Small intestine (tissue), 7 donors: ENCODE results near the gene EEF1E1. TPM values are rescaled to one million over a fixed set of nuclear protein-coding genes. Genes with fewer than 3 reads are reported as not detected.

Experiments
- DNase-seq, 2 donors: peaks; one replicate each; pipeline versions ENCODE4 v3.0.0 to v3.0.0-alpha.2; 2013
- FAIRE-seq: peaks from 2 replicates; lab custom pipeline; 2012; peaks lifted over from hg19 to GRCh38; lab: Jason Lieb, UNC
- H3K27ac ChIP-seq, 3 donors: one replicate each; pipeline ENCODE4 v1.5.1; 2013; ENCODE audit warnings: low read length in 2 of 3, mild to moderate bottlenecking in 2 of 3, control low read depth in 1 of 3, inconsistent platforms in 1 of 3, low read depth in 1 of 3, moderate library complexity in 1 of 3
- H3K27me3 ChIP-seq, 3 donors: one replicate each; pipeline ENCODE4 v1.6.1; 2013; ENCODE audit warnings: low read length in 3 of 3, inconsistent platforms in 1 of 3; ENCODE audit not compliant: control insufficient read depth in 3 of 3, insufficient read depth in 3 of 3
- H3K36me3 ChIP-seq, 3 donors: one replicate each; pipeline ENCODE4 v1.6.1; 2013; ENCODE audit warnings: low read length in 3 of 3, inconsistent platforms in 1 of 3, low read depth in 1 of 3, mild to moderate bottlenecking in 1 of 3, moderate library complexity in 1 of 3; ENCODE audit not compliant: control insufficient read depth in 3 of 3, insufficient read depth in 2 of 3
- H3K4me1 ChIP-seq, 3 donors: one replicate each; pipeline ENCODE4 v1.6.1; 2013; ENCODE audit warnings: low read length in 2 of 3, inconsistent platforms in 1 of 3, low read depth in 1 of 3, mild to moderate bottlenecking in 1 of 3, moderate library complexity in 1 of 3; ENCODE audit not compliant: control insufficient read depth in 3 of 3, insufficient read depth in 2 of 3
- H3K4me3 ChIP-seq, 3 donors: one replicate each; pipeline ENCODE4 v1.5.1; 2013; ENCODE audit warnings: low read length in 3 of 3, control low read depth in 1 of 3, inconsistent platforms in 1 of 3, low read depth in 1 of 3, mild to moderate bottlenecking in 1 of 3, moderate library complexity in 1 of 3
- H3K9me3 ChIP-seq, 2 donors: one replicate each; pipeline ENCODE4 v1.6.1; 2013; ENCODE audit warnings: low read depth in 1 of 2, low read length in 1 of 2; ENCODE audit not compliant: control insufficient read depth in 2 of 2, insufficient read depth in 1 of 2
- WGBS, 3 donors: extraction: QIAGEN DNeasy Blood & Tissue Kit; methylation state at CpG; one replicate each; pipeline ENCODE4 v1.1.7; 2013; 5-methylcytosine and 5-hydroxymethylcytosine counted together
- polyA plus RNA-seq, 4 donors: library from polyadenylated mRNA; stranded (reverse) in 3 of 4; unstranded in 1 of 4; fragments of 200-250 nt in 3 of 4; fragments of 120-200 nt in 1 of 4; gene quantifications; one replicate each; pipeline versions ENCODE4 v1.2.1 to v1.2.3, GENCODE V29; 2013
- donor health status: healthy with polysubstance abuse.
- donor health status: control.
- donor health status: control.
- donor health status: Bipolar disorder and iron deficiency.
- donor health status: healthy.

Gene EEF1E1
- polyA plus RNA-seq, 4 donors, result 14.3 to 36.3 (median 20.4) TPM

DNA sequence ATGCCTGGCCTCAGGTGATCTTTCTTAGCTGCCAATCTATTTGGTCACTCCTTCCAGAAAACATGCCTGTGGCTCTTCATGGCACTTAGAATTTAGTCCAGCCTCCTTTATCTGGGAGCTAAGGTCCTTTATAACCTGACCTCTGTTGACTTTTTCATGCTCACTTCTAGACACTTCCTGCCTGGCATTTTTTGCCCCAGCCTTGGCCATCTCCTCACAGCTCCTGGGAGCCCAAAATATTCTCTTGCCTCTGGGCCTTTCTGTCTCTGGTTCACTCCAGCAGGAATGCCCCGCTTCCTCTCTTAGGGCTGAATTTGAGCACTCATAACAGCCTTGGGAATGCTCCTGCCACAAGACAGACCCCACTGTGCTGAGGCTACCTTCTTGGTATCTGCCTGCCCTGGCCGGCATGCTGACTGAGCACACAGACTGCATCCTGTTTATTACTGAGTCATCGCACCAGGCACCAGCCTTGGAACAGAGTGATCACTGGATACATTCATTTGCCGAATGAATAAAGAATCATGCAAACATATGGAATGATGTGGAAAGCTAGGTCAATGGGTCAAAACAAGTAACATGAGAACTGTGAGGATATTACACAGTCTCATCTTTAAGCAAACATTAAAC, 5.8 kb upstream of the EEF1E1 start:
- Histone ChIP-seq H3K27ac (no peak overlapping the region), H3K9me3 (no peaks in the 10 kb centered on the region), H3K36me3 (no peaks in the 10 kb centered on the region), H3K4me3 (no peak overlapping the region), H3K4me1 (no peaks in the 10 kb centered on the region), H3K27me3 (peaks cover 0 to 4% (median 0%) of the 10 kb centered on the region in 3 donors)
- no peak for DNase-seq
- no peak for FAIRE-seq
- WGBS, 3 donors, result 64 to 72% (median 68%) methylated on average over 4 of the region's 4 CpGs

DNA sequence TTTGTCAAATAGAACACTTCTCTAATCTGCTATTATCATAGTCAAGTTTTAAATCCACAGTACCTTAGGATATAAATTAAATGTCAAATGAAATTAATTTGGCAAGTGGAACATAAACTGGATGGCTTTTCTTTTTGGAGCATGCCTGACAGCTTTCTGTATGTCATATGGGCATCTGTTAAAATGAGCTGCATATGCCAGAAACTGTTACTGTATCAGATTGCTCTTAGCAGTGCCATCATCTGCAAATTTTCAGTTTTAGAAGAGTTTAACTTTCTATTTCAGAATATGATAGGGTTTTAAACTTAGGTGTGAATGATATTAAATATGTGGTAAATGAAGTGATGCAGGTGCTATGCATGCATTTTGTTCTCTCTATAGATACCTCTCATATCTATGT, 3.4 kb upstream of the EEF1E1 start:
- DNase-seq (no peak), FAIRE-seq (no peak)
- Histone ChIP-seq H3K27ac (no peak overlapping the region), H3K9me3 (no peaks in the 10 kb centered on the region), H3K36me3 (no peaks in the 10 kb centered on the region), H3K4me1 (peaks cover 0 to under 1% (median 0%) of the 10 kb centered on the region in 3 donors), H3K27me3 (peaks cover 0 to 4% (median 0%) of the 10 kb centered on the region in 3 donors), H3K4me3 (no peak overlapping the region)

DNA sequence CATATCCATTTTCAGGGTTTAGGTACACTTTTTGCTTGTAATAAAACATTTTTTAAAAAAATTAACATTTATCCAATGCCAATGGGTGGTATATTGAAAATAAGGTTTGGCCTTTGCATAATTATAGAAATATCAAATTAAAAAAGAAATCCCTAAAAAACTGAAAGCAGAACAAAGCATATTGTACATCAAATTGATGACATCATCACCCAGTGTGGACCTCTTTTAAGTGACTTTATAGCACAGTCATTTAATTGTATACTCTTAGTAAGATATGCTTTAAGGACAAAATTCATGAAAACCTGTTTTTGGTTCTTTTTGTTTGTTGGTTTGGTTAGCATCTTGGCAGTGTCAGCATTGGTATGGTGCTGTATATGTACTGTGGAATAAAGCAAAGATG, 1.4 kb upstream of the EEF1E1 start:
- no peak overlapping the region for H3K27ac ChIP-seq
- no peak overlapping the region for H3K4me3 ChIP-seq
- FAIRE-seq (no peak), DNase-seq (no peak)
- H3K27me3 ChIP-seq, result peaks cover 0 to 4% (median 0%) of the 10 kb centered on the region in 3 donors
- H3K36me3 ChIP-seq, result peaks cover 0 to 3% (median 0%) of the 10 kb centered on the region in 3 donors
- H3K4me1 ChIP-seq, result peaks cover 0 to 3% (median 0%) of the 10 kb centered on the region in 3 donors
- H3K9me3 ChIP-seq, result no peaks in the 10 kb centered on the region

DNA sequence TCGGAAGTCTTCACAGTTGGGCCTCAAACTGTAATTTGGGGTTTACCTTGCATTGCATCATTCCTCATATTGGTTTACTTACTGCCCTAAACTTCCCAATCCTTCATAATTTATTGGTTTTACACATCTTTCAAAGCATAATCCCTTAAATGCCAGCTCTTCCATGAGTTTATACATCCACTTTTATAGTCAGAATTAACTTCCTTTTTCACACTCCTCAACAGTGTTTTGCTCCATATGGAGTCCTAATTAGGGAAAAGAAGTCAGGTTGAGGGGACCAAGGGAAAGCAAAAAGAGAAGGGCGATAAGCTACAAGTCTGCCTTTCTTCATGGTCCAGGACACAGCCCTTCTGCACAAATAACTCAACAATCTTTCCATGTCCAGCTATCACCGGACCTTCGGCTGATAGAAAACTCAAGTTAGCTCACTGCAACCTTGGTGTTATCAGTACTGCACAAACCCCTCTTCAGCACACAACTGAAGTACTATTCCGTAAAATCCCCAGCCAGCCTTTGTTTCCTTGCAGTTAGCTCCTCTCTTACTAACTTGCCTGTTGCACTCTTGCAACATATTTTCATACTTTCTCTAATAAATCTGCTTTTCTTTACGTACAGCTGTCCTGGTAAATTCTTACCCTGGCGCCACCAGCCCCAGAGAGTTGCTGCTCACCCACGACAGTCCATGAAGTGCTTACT, 2.0 kb downstream of the EEF1E1 start:
- no peaks in the 10 kb centered on the region for H3K9me3 ChIP-seq
- no peak for FAIRE-seq
- no peak for DNase-seq
- peaks cover 0 to 3% (median 0%) of the 10 kb centered on the region in 3 donors for H3K4me1 ChIP-seq
- WGBS, 3 donors, result 91 to 97% (median 96%) methylated on average over 8 of the region's 8 CpGs
- no peaks in the 10 kb centered on the region for H3K27me3 ChIP-seq
- no peak overlapping the region for H3K27ac ChIP-seq
- H3K36me3 ChIP-seq, result peaks cover 4 to 5% (median 4%) of the 10 kb centered on the region in 3 donors
- H3K4me3 ChIP-seq, result no peak overlapping the region

DNA sequence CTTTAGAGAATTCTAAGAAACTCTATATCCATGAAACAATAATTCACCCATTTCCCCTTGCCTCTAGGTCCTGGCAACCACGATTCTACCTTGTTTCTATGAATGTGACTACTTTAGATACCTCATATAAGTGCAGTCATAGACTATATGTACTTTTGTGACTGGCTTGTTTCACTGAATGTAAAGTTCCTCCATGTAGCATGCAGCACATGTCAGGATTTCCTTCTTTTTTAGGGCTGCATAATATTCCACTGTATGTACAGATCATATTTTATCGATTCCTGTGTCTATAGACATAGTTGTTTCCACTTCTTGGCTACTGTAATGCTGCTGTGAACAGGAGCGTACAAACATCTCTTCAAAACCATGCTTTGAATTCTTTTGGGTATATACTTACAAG, 11.7 kb downstream of the EEF1E1 start:
- Histone ChIP-seq H3K36me3 (peaks cover 4 to 21% (median 5%) of the 10 kb centered on the region in 3 donors), H3K9me3 (no peaks in the 10 kb centered on the region), H3K27me3 (no peaks in the 10 kb centered on the region), H3K27ac (no peak overlapping the region), H3K4me3 (no peak overlapping the region), H3K4me1 (no peaks in the 10 kb centered on the region)
- 96 to 100% (median 97%) methylated on average over 3 of the region's 3 CpGs for WGBS, 3 donors
- DNase-seq, result no peak
- FAIRE-seq, result no peak

DNA sequence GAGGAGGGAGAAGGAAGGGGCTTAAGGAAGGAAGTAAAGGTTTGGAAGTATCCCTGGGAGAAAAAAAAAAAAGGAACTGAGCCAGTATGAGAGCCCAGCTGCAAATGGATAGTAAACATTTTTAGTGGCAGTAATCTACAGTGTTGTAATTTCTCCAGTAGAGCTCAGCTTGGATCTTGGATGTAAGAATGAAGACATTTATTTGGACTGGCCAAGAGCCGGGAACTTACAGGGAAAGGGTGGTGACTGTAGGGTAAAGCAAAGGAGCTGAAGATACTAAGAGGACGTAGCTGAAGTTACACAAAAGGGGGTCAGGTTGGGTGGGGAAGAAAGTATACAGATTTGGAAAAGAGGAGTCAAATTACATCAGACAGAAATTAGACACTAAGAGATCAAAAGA, 13.5 kb downstream of the EEF1E1 start:
- DNase-seq (no peak), FAIRE-seq (no peak)
- Histone ChIP-seq H3K9me3 (no peaks in the 10 kb centered on the region), H3K4me3 (no peak overlapping the region), H3K36me3 (peaks cover 4 to 12% (median 4%) of the 10 kb centered on the region in 3 donors), H3K27me3 (no peaks in the 10 kb centered on the region), H3K4me1 (no peaks in the 10 kb centered on the region), H3K27ac (no peak overlapping the region)
- 92 to 97% (median 95%) methylated on average over 2 of the region's 2 CpGs for WGBS, 3 donors

DNA sequence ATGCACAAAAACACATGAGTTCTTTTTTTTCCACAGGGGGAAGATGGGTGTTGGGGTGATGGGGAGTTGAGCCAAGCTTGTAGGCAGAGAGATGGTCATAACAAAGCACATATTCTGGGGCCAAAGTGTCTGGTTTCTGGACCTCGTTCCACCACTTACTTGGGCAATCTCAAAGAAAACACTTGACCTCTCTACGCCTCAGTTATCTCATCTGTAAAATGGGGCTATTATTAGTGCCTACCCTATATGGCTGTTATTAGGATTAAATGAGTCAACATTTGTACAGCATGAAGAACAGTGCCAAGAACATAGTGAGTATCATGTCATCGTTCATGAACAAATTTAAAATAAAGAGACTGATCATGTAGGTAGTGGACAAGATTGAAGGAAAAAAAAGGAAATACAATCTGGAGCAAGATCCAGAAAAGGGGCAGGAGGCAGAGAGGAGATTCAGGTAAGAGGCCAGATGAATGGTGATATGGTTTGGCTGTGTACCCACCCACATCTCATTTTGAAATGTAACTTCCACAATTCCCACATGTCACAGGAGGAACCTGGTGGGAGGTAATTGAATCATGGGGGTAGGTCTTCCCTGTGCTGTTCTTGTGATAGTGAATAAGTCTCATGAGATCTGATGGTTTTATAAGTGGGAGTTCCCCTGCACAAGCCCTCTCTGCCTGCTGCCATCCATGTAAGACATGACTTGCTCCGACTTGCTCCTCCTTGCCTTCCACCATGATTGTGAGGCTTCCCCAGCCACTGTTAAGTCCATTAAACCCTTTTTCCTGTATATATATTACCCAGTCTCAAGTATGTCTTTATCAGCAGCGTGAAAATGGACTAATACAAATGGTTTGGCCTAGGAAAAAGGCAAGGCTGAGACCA, 14.2 kb downstream of the EEF1E1 start:
- Histone ChIP-seq H3K4me1 (no peaks in the 10 kb centered on the region), H3K9me3 (no peaks in the 10 kb centered on the region), H3K36me3 (peaks cover 4 to 11% (median 4%) of the 10 kb centered on the region in 3 donors), H3K27me3 (no peaks in the 10 kb centered on the region), H3K27ac (no peak overlapping the region), H3K4me3 (no peak overlapping the region)
- 96 to 98% (median 96%) methylated on average over 5 of the region's 5 CpGs for WGBS, 3 donors
- DNase-seq (no peak), FAIRE-seq (no peak)

DNA sequence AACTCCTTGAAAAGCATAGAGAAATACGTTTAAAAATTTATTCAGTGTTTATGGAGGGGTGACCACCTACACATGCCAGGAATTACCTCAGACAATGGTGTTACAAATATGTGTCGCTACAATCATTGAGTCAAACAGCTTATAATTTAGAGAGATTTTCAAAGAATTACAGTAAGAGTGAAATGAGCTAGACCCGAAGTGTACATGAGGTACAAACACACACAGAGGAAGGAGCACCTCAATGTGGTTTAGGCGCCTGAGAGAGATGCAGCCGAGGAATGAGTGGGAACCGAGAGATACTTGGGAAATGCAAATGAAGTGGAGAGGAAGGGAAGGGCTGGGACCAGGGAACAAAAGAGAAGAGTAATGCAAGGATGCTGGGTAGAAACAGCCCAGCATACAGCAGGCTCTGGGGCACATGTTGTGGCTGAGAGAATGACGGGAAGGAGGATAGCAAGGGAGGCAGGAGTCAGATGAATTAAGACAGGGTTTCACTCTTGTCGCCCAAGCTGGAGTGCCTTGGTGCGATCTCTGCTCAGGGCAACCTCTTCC, 15.5 kb downstream of the EEF1E1 start:
- Histone ChIP-seq H3K4me1 (peaks cover 0 to 5% (median 0%) of the 10 kb centered on the region in 3 donors), H3K27me3 (no peaks in the 10 kb centered on the region), H3K27ac (no peak overlapping the region), H3K9me3 (no peaks in the 10 kb centered on the region), H3K36me3 (peaks cover 4 to 11% (median 4%) of the 10 kb centered on the region in 3 donors), H3K4me3 (no peak overlapping the region)
- no peak for DNase-seq
- 80 to 90% (median 85%) methylated on average over 9 of the region's 9 CpGs for WGBS, 3 donors
- FAIRE-seq, result no peak
